GM10266 (cell line): ENCODE data around the gene DAGLA.

Source experiments
- DNase-seq: peaks from one replicate; pipeline ENCODE4 v3.0.0; 2012; ENCODE audit errors: extremely low spot score
- TF ChIP-seq, protein P1 (sequence below): IDR thresholded peaks from 2 replicates; pipeline ENCODE4 v1.5.1; 2012; ENCODE audit warnings: mild to moderate bottlenecking, low read depth; ENCODE audit not compliant: control insufficient read depth, insufficient read depth; ENCODE audit errors: missing control alignments

Gene DAGLA

DNA sequence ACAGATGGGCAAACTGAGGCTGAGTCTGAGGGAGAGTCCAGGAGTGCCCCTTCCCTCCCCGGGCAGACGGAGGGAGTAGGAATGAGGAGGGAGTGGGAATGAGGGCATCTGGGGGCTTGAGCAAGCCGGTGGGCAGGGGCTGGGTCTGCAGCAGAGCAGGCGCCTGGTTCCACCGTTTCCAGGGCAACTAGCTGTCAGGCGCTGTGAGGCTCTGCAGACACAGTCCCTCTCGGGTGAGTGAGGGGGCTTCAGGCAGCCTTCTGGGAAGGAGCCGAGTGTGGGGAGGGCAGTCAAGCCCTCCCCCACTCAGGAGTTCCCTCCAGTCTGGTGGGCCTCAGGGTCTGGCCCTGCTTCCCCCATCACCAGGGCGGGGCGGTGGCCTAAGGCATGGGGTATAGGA lies 93.2 kb downstream of the DAGLA start:
- DNase-seq = no peak
- TF ChIP-seq, protein P1, sequence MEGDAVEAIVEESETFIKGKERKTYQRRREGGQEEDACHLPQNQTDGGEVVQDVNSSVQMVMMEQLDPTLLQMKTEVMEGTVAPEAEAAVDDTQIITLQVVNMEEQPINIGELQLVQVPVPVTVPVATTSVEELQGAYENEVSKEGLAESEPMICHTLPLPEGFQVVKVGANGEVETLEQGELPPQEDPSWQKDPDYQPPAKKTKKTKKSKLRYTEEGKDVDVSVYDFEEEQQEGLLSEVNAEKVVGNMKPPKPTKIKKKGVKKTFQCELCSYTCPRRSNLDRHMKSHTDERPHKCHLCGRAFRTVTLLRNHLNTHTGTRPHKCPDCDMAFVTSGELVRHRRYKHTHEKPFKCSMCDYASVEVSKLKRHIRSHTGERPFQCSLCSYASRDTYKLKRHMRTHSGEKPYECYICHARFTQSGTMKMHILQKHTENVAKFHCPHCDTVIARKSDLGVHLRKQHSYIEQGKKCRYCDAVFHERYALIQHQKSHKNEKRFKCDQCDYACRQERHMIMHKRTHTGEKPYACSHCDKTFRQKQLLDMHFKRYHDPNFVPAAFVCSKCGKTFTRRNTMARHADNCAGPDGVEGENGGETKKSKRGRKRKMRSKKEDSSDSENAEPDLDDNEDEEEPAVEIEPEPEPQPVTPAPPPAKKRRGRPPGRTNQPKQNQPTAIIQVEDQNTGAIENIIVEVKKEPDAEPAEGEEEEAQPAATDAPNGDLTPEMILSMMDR = no peak

DNA sequence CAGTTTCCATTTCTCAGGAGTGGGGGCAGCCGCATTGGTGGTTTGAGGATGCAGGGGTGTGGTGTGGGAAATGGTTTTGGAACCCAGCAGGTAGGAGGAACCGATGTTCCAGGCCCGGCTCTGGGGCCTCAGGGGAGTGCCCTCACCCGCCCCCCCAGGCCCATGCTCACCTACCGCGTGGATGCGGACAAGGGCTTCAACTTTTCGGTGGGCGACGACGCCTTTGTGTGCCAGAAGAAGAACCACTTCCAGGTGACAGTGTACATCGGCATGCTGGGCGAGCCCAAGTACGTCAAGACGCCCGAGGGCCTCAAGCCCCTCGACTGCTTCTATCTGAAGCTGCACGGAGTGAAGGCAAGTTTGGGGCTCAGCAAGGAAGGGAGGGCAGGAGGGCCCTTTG lies 93.6 kb downstream of the DAGLA start:
- TF ChIP-seq, protein P1 = no peak
- DNase-seq = no peak

DNA sequence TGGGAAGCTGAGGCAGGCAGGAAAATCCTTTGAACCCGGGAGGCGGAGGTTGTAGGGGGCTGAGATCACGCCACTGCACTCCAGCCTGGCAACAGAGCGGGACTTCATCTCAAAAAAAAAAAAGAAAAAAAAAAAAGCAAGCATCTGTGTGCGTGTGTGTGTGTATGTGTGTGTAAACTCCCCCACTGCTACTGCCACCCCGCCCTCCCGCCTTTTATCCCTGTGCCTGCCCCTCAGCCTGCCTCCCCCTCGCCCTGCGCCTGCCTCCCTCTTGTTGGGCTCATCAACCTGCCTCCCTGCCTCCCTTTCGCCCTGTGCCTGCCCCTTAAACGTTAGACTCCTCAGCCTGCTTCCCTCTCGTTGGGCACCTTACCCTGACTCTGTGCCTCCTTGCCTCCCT lies 94.2 kb downstream of the DAGLA start:
- no peak for DNase-seq
- TF ChIP-seq, protein P1 = no peak

DNA sequence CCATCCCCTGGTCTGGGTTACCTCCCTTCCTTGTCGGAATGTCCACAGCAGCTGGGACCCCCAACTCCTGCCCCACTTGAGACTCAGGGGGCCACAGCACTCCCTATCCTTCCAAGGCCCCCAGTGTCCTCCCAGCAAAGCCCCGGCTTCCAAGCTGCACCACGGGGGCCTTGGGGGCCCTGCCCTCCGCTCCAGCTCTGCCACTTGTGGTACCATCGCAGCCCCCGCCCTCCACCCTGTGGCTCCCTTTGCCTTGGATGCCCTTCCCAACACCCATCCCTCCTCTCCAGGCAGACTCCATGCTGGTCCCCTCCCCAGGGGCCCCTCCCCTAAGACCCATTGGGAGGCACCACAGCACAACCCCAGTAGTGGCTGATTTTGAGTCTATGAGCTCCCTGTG lies 94.9 kb downstream of the DAGLA start:
- TF ChIP-seq, protein P1 = no peak

DNA sequence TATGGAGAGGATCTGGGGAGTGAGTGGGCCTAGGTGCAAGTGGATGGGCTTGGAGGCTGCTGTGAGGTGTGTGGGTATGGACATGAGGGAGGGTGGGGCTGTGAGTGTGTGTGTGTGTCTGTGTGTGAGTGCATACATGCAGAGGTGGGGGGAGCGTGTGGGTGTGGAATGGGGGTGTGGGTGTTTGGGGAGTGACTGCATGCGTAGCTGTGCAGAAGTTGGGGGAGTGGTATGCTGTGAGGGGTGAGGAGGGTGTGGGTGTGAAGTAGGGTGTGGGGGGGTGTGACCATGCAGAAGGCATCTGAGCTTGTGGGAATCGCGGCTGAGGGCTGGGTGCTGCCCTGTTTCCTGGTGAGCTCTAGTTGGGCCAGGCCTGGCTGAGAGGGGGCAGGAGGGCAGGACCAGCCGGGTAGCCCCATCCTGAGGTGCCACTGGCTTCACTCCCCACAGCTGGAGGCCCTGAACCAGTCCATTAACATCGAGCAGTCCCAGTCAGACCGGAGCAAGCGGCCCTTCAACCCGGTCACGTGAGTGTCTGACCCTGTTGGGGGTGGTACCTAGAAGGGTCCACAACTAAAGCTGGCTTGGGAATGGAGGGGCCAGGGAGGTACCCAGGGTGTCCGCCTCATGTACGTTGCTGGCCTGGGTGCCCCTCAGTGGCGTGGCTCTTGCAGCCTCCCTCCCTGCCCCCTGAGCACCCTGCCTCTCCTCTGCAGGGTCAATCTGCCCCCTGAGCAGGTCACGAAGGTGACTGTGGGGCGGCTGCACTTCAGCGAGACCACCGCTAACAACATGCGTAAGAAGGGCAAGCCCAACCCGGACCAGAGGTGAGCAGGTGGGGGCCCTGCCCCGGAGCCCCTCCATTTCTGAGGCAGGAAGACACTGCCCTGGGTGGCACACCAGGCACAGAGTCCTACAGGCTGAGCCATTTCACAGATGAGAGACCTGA lies 95.7 kb downstream of the DAGLA start:
- TF ChIP-seq, protein P1 = no peak
- DNase-seq = no peak

More for the DNA sequence above, 94.9 kb downstream of the DAGLA start:
- DNase-seq = no peak

DNA sequence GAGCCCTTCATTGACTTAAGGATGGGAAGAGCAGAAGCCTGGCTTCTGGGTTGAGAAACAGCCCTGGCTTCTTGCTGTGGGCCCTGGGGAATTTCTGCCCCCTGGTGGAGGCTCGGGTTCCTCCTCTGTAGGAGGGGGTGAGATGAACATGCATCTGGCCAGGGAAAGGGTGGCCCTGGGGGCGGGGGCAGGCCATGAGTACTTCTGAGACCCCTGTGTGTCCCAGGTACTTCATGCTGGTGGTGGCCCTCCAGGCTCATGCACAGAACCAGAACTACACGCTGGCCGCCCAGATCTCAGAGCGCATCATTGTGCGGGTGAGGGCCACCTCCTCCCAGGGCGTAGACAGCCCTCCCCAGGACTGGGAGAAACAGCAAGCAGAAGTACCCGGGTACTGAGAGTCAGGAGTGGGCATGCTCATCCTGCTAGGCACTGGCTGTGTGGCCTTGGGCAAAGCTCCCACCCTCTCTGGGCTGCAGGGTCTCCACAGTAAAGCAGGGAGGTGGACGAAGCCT lies 96.4 kb downstream of the DAGLA start:
- TF ChIP-seq, protein P1 = peak; percentile 77
- DNase-seq = peak; percentile 92
